NCI-H524 treated with DMSO at 0.1 percent for 48 hours (cell line): ENCODE results near the gene GFRA3.

Experiments used
- DNase-seq: peaks from one replicate; lab custom pipeline; 2025; lab: John Stamatoyannopoulos, UW

The GFRA3 gene

GRCh38 chr5:138246822-138247221 lies 27.6 kb downstream of the GFRA3 start:
- no peak for DNase-seq

- no peak for DNase-seq
These were observed 28.1 kb downstream of the GFRA3 start for GRCh38 chr5:138246334-138246733.

- DNase-seq, result no peak
These were observed 28.7 kb downstream of the GFRA3 start for GRCh38 chr5:138245717-138246116.

- no peak for DNase-seq
These were observed 30.6 kb downstream of the GFRA3 start for GRCh38 chr5:138243794-138244193.

- no peak for DNase-seq
These were observed 32.5 kb downstream of the GFRA3 start for GRCh38 chr5:138241688-138242571.

- no peak for DNase-seq
These were observed 33.6 kb downstream of the GFRA3 start for GRCh38 chr5:138240650-138241385.

GRCh38 chr5:138238034-138238433 lies 36.4 kb downstream of the GFRA3 start:
- DNase-seq, result no peak

GRCh38 chr5:138234651-138235050 lies 39.8 kb downstream of the GFRA3 start:
- DNase-seq, result no peak

- no peak for DNase-seq
These were observed 41.1 kb downstream of the GFRA3 start for GRCh38 chr5:138233280-138233679.

- DNase-seq, result no peak
These were observed 43.3 kb downstream of the GFRA3 start for GRCh38 chr5:138230981-138231589.

GRCh38 chr5:138230261-138230660 lies 44.2 kb downstream of the GFRA3 start:
- no peak for DNase-seq

- DNase-seq, result no peak
These were observed 45.0 kb downstream of the GFRA3 start for GRCh38 chr5:138229387-138229786.

GRCh38 chr5:138226910-138227309 lies 47.5 kb downstream of the GFRA3 start:
- no peak for DNase-seq

- no peak for DNase-seq
These were observed 49.7 kb downstream of the GFRA3 start for GRCh38 chr5:138224712-138225111.

GRCh38 chr5:138223532-138223931 lies 50.9 kb downstream of the GFRA3 start:
- no peak for DNase-seq

- DNase-seq, result no peak
These were observed 57.6 kb downstream of the GFRA3 start for GRCh38 chr5:138216799-138217198.

GRCh38 chr5:138213161-138214029 lies 61.0 kb downstream of the GFRA3 start, which contains the start of gene CDC23:
Gene CDC23 (minus strand): TSS chr5:138213323. CDS start chr5:138213312, 11 bp downstream.
- peak; percentile 90 for DNase-seq

GRCh38 chr5:138212828-138213160 lies 61.6 kb downstream of the GFRA3 start:
- no peak for DNase-seq

GRCh38 chr5:138210985-138211384 lies 63.4 kb downstream of the GFRA3 start:
- DNase-seq, result no peak
